ENCODE data around the gene ABCG2.

The ABCG2 gene

DNA sequence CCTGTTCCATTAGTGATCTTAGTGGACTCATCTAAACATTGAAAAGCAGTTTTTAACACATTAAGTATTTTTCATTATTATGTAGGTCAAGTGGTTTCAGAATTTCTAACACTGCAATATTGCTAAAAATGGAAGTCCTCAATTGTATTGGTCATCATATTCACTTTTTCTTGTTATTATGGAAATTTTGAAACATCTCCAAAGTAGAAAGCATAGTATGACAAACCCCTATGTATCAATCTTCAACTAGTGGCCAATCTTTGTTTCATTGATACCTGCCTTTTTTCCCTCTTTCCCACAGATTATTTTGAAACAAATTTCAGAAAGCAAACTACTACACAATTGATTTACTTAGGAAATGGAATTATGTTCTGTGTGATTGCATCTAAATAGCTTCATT, 14.5 kb upstream of the ABCG2 start:
- Histone ChIP-seq H3K4me2 (ENCODE audit: low read depth, low read length, poor library complexity, severe bottlenecking) (no peak overlapping the region), H2AFZ (ENCODE audit: low read length) (no peak overlapping the region), H3K9ac (ENCODE audit: low read depth, low read length, poor library complexity, severe bottlenecking) (no peak overlapping the region), H3K27me3 (ENCODE audit: insufficient read depth, low read length, poor library complexity, severe bottlenecking) (no peaks in the 10 kb centered on the region), H3K79me2 (ENCODE audit: insufficient read depth, low read length) (no peaks in the 10 kb centered on the region), H3K4me1 (ENCODE audit: insufficient read depth, low read length, poor library complexity, severe bottlenecking) (peaks cover 4% of the 10 kb centered on the region), H3K36me3 (ENCODE audit: insufficient read depth, low read length) (no peaks in the 10 kb centered on the region), H3K9me2 (replicated peaks; ENCODE audit: low read depth, low read length) (no peaks in the 10 kb centered on the region), H3K9me3 (ENCODE audit: insufficient read depth, low read depth, low read length) (no peaks in the 10 kb centered on the region), H3K4me3 (ENCODE audit: low read length, poor library complexity, severe bottlenecking) (no peak overlapping the region), H4K20me1 (ENCODE audit: insufficient read depth, low read length, poor library complexity, severe bottlenecking) (no peaks in the 10 kb centered on the region), H3F3A (ENCODE audit: low read depth) (no peaks in the 10 kb centered on the region)
- TF ChIP-seq, protein P1, sequence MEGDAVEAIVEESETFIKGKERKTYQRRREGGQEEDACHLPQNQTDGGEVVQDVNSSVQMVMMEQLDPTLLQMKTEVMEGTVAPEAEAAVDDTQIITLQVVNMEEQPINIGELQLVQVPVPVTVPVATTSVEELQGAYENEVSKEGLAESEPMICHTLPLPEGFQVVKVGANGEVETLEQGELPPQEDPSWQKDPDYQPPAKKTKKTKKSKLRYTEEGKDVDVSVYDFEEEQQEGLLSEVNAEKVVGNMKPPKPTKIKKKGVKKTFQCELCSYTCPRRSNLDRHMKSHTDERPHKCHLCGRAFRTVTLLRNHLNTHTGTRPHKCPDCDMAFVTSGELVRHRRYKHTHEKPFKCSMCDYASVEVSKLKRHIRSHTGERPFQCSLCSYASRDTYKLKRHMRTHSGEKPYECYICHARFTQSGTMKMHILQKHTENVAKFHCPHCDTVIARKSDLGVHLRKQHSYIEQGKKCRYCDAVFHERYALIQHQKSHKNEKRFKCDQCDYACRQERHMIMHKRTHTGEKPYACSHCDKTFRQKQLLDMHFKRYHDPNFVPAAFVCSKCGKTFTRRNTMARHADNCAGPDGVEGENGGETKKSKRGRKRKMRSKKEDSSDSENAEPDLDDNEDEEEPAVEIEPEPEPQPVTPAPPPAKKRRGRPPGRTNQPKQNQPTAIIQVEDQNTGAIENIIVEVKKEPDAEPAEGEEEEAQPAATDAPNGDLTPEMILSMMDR (conservative IDR thresholded peaks at IDR 0.05; ENCODE audit: low read length), result no peak
- TF ChIP-seq EZH2phosphoT487 (IDR thresholded peaks at IDR 0.05; ENCODE audit: borderline replicate concordance), result no peak

DNA sequence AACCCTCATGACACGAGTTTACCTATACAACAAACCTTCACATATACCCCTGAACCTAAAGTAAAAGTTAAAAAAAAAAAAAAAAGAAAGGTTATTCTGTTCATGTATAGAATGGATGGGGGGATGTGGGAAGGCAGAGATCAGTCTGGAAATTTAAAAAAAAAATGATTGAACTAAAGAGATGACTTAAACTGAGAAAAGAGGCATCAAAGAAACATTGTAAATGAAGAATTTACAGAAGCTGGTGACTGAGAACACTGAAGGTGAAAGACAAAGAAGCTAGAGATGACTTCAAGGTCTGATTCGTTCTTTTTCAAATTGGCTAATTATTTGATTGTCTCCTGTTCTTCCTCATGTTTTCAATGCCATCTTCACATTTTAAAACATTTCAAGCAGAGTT, 12.8 kb upstream of the ABCG2 start:
- no peak overlapping the region for H3K9ac ChIP-seq (ENCODE audit: low read depth, low read length, poor library complexity, severe bottlenecking)
- no peaks in the 10 kb centered on the region for H3F3A ChIP-seq (ENCODE audit: low read depth)
- no peak overlapping the region for H2AFZ ChIP-seq (ENCODE audit: low read length)
- no peak overlapping the region for H3K4me3 ChIP-seq (ENCODE audit: low read length, poor library complexity, severe bottlenecking)
- H3K9me2 ChIP-seq (replicated peaks; ENCODE audit: low read depth, low read length), result no peaks in the 10 kb centered on the region
- H4K20me1 ChIP-seq (ENCODE audit: insufficient read depth, low read length, poor library complexity, severe bottlenecking), result no peaks in the 10 kb centered on the region
- no peak for TF ChIP-seq EZH2phosphoT487 (IDR thresholded peaks at IDR 0.05; ENCODE audit: borderline replicate concordance)
- TF ChIP-seq, protein P1 (conservative IDR thresholded peaks at IDR 0.05; ENCODE audit: low read length), result no peak
- H3K4me2 ChIP-seq (ENCODE audit: low read depth, low read length, poor library complexity, severe bottlenecking), result no peak overlapping the region
- H3K4me1 ChIP-seq (ENCODE audit: insufficient read depth, low read length, poor library complexity, severe bottlenecking), result no peaks in the 10 kb centered on the region
- no peaks in the 10 kb centered on the region for H3K79me2 ChIP-seq (ENCODE audit: insufficient read depth, low read length)
- H3K36me3 ChIP-seq (ENCODE audit: insufficient read depth, low read length), result no peaks in the 10 kb centered on the region
- no peaks in the 10 kb centered on the region for H3K9me3 ChIP-seq (ENCODE audit: insufficient read depth, low read depth, low read length)
- H3K27me3 ChIP-seq (ENCODE audit: insufficient read depth, low read length, poor library complexity, severe bottlenecking), result no peaks in the 10 kb centered on the region

DNA sequence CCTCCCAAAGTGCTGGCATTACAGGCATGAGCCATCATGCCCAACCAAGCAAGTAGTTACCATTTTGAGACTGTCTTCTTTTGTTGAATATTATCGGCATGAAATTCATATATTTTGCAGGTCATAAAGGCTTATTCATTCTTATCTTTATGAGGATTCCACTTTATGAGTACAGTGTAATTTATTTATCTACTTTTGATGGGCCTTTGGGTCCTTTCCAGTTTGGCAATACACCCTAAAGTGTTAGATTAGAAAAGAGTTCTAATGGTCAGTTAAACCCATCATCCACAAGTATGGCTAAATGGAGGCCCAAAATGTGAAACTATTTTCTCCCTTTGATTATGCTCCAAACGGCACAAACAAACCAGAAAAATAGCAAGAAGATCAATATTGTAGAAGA, 10.9 kb upstream of the ABCG2 start:
- Histone ChIP-seq H3K4me3 (ENCODE audit: low read length, poor library complexity, severe bottlenecking) (no peak overlapping the region), H3K4me2 (ENCODE audit: low read depth, low read length, poor library complexity, severe bottlenecking) (no peak overlapping the region), H3K9ac (ENCODE audit: low read depth, low read length, poor library complexity, severe bottlenecking) (no peak overlapping the region), H3K27me3 (ENCODE audit: insufficient read depth, low read length, poor library complexity, severe bottlenecking) (no peaks in the 10 kb centered on the region), H3K9me2 (replicated peaks; ENCODE audit: low read depth, low read length) (no peaks in the 10 kb centered on the region), H3K9me3 (ENCODE audit: insufficient read depth, low read depth, low read length) (no peaks in the 10 kb centered on the region), H3K79me2 (ENCODE audit: insufficient read depth, low read length) (no peaks in the 10 kb centered on the region), H3F3A (ENCODE audit: low read depth) (no peaks in the 10 kb centered on the region), H2AFZ (ENCODE audit: low read length) (no peak overlapping the region), H3K36me3 (ENCODE audit: insufficient read depth, low read length) (no peaks in the 10 kb centered on the region), H4K20me1 (ENCODE audit: insufficient read depth, low read length, poor library complexity, severe bottlenecking) (no peaks in the 10 kb centered on the region), H3K4me1 (ENCODE audit: insufficient read depth, low read length, poor library complexity, severe bottlenecking) (no peaks in the 10 kb centered on the region)
- TF ChIP-seq EZH2phosphoT487 (IDR thresholded peaks at IDR 0.05; ENCODE audit: borderline replicate concordance), result no peak
- TF ChIP-seq, protein P1 (conservative IDR thresholded peaks at IDR 0.05; ENCODE audit: low read length), result no peak

Measured in Loucy (cell line).